Neural progenitor cell (in vitro differentiated cells): ENCODE measurements around the gene PTPRK.

Experiments
- EZH2 ChIP-seq: fragments of 200-600 bp; sonication (generic); IDR thresholded peaks from 2 replicates; pipeline ENCODE4 v1.6.1; 2017; ENCODE audit warnings: antibody characterized with exemption, mild to moderate bottlenecking, moderate library complexity
- EZH2phosphoT487 ChIP-seq: fragments of 200-600 bp; sonication (generic); IDR thresholded peaks from 2 replicates; pipeline ENCODE4 v1.6.1; 2017; ENCODE audit warnings: antibody characterized with exemption
- TF ChIP-seq, protein P1 (sequence below): fragments of 200-600 bp; sonication (generic); IDR thresholded peaks from 2 replicates; pipeline ENCODE4 v1.5.1; 2017; ENCODE audit warnings: antibody characterized with exemption, mild to moderate bottlenecking

DNA sequence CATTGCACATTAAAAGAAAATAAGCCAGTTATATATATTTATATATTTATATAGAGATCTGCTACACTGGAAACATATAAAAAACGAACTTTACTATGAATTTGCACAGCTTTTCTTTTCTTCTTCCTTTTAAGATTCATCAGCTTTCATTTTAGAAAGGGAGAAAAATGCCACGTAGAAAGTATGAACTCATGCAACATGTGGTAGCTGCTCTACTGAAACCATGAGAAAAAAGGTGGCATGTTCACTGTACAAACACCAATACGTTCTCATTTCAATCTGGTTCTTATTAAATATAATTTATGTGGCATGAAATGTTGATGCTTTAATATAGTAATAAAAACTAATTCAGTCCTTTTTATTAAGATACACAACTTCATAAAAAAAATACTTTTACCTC, 550.7 kb downstream of the PTPRK start:
- TF ChIP-seq, protein P1, sequence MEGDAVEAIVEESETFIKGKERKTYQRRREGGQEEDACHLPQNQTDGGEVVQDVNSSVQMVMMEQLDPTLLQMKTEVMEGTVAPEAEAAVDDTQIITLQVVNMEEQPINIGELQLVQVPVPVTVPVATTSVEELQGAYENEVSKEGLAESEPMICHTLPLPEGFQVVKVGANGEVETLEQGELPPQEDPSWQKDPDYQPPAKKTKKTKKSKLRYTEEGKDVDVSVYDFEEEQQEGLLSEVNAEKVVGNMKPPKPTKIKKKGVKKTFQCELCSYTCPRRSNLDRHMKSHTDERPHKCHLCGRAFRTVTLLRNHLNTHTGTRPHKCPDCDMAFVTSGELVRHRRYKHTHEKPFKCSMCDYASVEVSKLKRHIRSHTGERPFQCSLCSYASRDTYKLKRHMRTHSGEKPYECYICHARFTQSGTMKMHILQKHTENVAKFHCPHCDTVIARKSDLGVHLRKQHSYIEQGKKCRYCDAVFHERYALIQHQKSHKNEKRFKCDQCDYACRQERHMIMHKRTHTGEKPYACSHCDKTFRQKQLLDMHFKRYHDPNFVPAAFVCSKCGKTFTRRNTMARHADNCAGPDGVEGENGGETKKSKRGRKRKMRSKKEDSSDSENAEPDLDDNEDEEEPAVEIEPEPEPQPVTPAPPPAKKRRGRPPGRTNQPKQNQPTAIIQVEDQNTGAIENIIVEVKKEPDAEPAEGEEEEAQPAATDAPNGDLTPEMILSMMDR, result no peak
- TF ChIP-seq EZH2phosphoT487 (no peak), EZH2 (no peak)
